DMS79 (cell line): ENCODE data around the gene RASSF1.
"Not testable (repeated sequence)": the region's sequence is repeated elsewhere in the genome, so short reads cannot be mapped to it uniquely, and the experiment has no call there.

ENCODE experiments used
- DNase-seq: peaks from one replicate; lab custom pipeline; 2025; lab: John Stamatoyannopoulos, UW

The RASSF1 gene

GRCh38 chr3:50284121-50284520 is 56.5 kb downstream of the RASSF1 start:
- DNase-seq: not testable (repeated sequence)
